HEK293T (cell line): ENCODE measurements around the gene CFAP299.

Source experiments
- CTBP1 ChIP-seq: fragments of 450-650 bp; IDR thresholded peaks from 2 replicates; pipeline ENCODE4 v1.6.1; 2016; ENCODE audit warnings: borderline replicate concordance
- ELF4 ChIP-seq: fragments of 450-650 bp; IDR thresholded peaks from 2 replicates; pipeline ENCODE4 v1.6.1; 2017; ENCODE audit warnings: antibody characterized with exemption
- FOXK2 ChIP-seq: fragments of 450-650 bp; IDR thresholded peaks from 2 replicates; pipeline ENCODE4 v1.6.1; 2016; ENCODE audit warnings: mild to moderate bottlenecking
- FOXM1 ChIP-seq: fragments of 450-650 bp; IDR thresholded peaks from 2 replicates; pipeline ENCODE4 v1.6.1; 2017; ENCODE audit warnings: mild to moderate bottlenecking, borderline replicate concordance
- NFRKB ChIP-seq: fragments of 450-650 bp; IDR thresholded peaks from 2 replicates; pipeline ENCODE4 v1.6.1; 2016; ENCODE audit warnings: mild to moderate bottlenecking, moderate library complexity
- SP1 ChIP-seq: fragments of 450-650 bp; IDR thresholded peaks from 2 replicates; pipeline ENCODE4 v1.6.1; 2017
- SUZ12 ChIP-seq: fragments of 450-650 bp; IDR thresholded peaks from 2 replicates; pipeline ENCODE4 v1.6.1; 2016; ENCODE audit warnings: mild to moderate bottlenecking
- TARDBP ChIP-seq: fragments of 450-650 bp; IDR thresholded peaks from 2 replicates; pipeline ENCODE4 v1.6.1; 2016
- ZNF384 ChIP-seq: fragments of 450-650 bp; IDR thresholded peaks from 2 replicates; pipeline ENCODE4 v1.6.1; 2016
- TF ChIP-seq, protein P1 (sequence below): fragments of 450-650 bp; IDR thresholded peaks from 2 replicates; pipeline ENCODE4 v1.6.1; 2016

GRCh38 chr4:80931631-80932081 is 596.1 kb downstream of the CFAP299 start:
- TF ChIP-seq NFRKB = no peak
- no peak for TF ChIP-seq CTBP1
- TF ChIP-seq, protein P1, sequence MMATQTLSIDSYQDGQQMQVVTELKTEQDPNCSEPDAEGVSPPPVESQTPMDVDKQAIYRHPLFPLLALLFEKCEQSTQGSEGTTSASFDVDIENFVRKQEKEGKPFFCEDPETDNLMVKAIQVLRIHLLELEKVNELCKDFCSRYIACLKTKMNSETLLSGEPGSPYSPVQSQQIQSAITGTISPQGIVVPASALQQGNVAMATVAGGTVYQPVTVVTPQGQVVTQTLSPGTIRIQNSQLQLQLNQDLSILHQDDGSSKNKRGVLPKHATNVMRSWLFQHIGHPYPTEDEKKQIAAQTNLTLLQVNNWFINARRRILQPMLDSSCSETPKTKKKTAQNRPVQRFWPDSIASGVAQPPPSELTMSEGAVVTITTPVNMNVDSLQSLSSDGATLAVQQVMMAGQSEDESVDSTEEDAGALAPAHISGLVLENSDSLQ = no peak
- no peak for TF ChIP-seq ELF4
- TF ChIP-seq TARDBP = no peak
- TF ChIP-seq SP1 = no peak
- no peak for TF ChIP-seq ZNF384
- no peak for TF ChIP-seq SUZ12
- no peak for TF ChIP-seq FOXK2
- no peak for TF ChIP-seq FOXM1
